Hepatocyte (in vitro differentiated cells): Measurements from ENCODE around the gene ATP5F1E. TPM values are rescaled to one million over a fixed set of nuclear protein-coding genes. Genes with fewer than 3 reads are reported as not detected.

Experiments
- DNase-seq: peaks from one replicate; pipeline ENCODE4 v3.0.0-alpha.2; 2016; ENCODE audit warnings: low spot score
- H2AFZ ChIP-seq: fragments of 200-600 bp; sonication (generic); 2 replicates; pipeline ENCODE4 v1.6.0; 2016; ENCODE audit warnings: antibody characterized with exemption, mild to moderate bottlenecking
- H3K27ac ChIP-seq: fragments of 200-600 bp; sonication (generic); 2 replicates; pipeline ENCODE4 v1.5.1; 2016; ENCODE audit warnings: mild to moderate bottlenecking
- H3K27me3 ChIP-seq: fragments of 200-600 bp; sonication (generic); 2 replicates; pipeline ENCODE4 v1.6.1; 2016
- H3K36me3 ChIP-seq: fragments of 200-600 bp; sonication (generic); replicated peaks from 2 replicates; pipeline ENCODE4 v1.5.1; 2016; ENCODE audit warnings: low read depth; ENCODE audit not compliant: insufficient read depth
- H3K4me1 ChIP-seq: fragments of 200-600 bp; sonication (generic); 2 replicates; pipeline ENCODE4 v1.5.1; 2016; ENCODE audit warnings: mild to moderate bottlenecking, moderate library complexity; ENCODE audit not compliant: insufficient read depth
- H3K4me2 ChIP-seq: fragments of 200-600 bp; sonication (generic); 2 replicates; pipeline ENCODE4 v1.6.0; 2016
- H3K4me3 ChIP-seq: fragments of 200-600 bp; sonication (generic); 2 replicates; pipeline ENCODE4 v1.5.1; 2016; ENCODE audit warnings: mild to moderate bottlenecking
- H3K79me2 ChIP-seq: fragments of 200-600 bp; sonication (generic); 2 replicates; pipeline ENCODE4 v1.6.0; 2017; ENCODE audit warnings: mild to moderate bottlenecking
- H3K9me2 ChIP-seq: fragments of 200-600 bp; sonication (generic); replicated peaks from 2 replicates; pipeline ENCODE4 v1.6.0; 2017; ENCODE audit warnings: mild to moderate bottlenecking; ENCODE audit not compliant: insufficient read depth
- H3K9me3 ChIP-seq: fragments of 200-600 bp; sonication (generic); 2 replicates; pipeline ENCODE4 v1.5.1; 2016; ENCODE audit warnings: low read depth, mild to moderate bottlenecking
- H4K20me1 ChIP-seq: fragments of 200-600 bp; sonication (generic); 2 replicates; pipeline ENCODE4 v1.6.0; 2016; ENCODE audit warnings: mild to moderate bottlenecking; ENCODE audit not compliant: insufficient read depth, poor library complexity, severe bottlenecking
- EZH2 ChIP-seq: fragments of 200-600 bp; sonication (generic); IDR thresholded peaks from 2 replicates; pipeline ENCODE4 v1.6.1; 2016; ENCODE audit warnings: antibody characterized with exemption, mild to moderate bottlenecking, borderline replicate concordance
- EZH2phosphoT487 ChIP-seq: fragments of 200-600 bp; sonication (generic); IDR thresholded peaks from one replicate; pipeline ENCODE4 v1.6.1; 2018; ENCODE audit warnings: antibody characterized with exemption, mild to moderate bottlenecking, low read depth, moderate library complexity; ENCODE audit not compliant: unreplicated experiment, severe bottlenecking
- WGBS: methylation state at CpG from one replicate; pipeline ENCODE4 v1.1.6; 2016; ENCODE audit warnings: low lambda C conversion rate; ENCODE audit errors: missing lambda C conversion rate; 5-methylcytosine and 5-hydroxymethylcytosine counted together
- polyA plus RNA-seq: library from polyadenylated mRNA; unstranded; fragments of >200 nt; fragmentation: Nextera tagmentation; extraction: Ambion mirVana; gene quantifications from 2 replicates; pipeline ENCODE4 v1.2.1, GENCODE V29; 2016
- total RNA-seq: library from RNA; depleted of rRNA; stranded (reverse); fragments of >200 nt; gene quantifications from 2 replicates; pipeline ENCODE4 v1.2.3, GENCODE V29; 2014
- TF ChIP-seq, protein P1 (sequence below): fragments of 200-600 bp; sonication (generic); IDR thresholded peaks from 2 replicates; pipeline ENCODE4 v1.5.1; 2016; ENCODE audit warnings: antibody characterized with exemption, mild to moderate bottlenecking; ENCODE audit not compliant: poor library complexity

ATP5F1E gene
- total and polyA plus RNA-seq, 2 experiments from 2014 or later = 32.9 to 227 TPM

DNA sequence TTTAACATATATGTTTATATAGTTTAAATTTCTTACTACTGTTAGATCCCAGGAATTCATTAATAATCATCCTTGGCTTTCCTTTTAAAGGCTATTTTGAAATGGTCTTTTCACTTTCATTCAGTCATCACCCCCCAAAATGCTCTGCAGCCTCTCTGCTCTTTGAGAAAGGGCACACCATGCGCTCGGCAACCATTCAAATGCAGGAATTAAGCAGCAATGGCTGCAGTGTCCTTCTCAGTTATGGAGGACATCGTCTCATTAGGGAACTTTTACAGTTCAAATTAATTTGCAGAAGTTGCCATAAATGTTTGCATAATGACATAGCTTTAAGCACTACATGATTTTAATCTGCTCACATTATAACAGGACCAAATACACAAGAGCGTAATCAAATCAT, 6.6 kb downstream of the ATP5F1E start:
- H3K27ac ChIP-seq = no peak overlapping the region
- no peak overlapping the region for H3K4me2 ChIP-seq
- DNase-seq = no peak
- TF ChIP-seq, protein P1, sequence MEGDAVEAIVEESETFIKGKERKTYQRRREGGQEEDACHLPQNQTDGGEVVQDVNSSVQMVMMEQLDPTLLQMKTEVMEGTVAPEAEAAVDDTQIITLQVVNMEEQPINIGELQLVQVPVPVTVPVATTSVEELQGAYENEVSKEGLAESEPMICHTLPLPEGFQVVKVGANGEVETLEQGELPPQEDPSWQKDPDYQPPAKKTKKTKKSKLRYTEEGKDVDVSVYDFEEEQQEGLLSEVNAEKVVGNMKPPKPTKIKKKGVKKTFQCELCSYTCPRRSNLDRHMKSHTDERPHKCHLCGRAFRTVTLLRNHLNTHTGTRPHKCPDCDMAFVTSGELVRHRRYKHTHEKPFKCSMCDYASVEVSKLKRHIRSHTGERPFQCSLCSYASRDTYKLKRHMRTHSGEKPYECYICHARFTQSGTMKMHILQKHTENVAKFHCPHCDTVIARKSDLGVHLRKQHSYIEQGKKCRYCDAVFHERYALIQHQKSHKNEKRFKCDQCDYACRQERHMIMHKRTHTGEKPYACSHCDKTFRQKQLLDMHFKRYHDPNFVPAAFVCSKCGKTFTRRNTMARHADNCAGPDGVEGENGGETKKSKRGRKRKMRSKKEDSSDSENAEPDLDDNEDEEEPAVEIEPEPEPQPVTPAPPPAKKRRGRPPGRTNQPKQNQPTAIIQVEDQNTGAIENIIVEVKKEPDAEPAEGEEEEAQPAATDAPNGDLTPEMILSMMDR = no peak
- no peak for TF ChIP-seq EZH2
- peaks cover 51% of the 10 kb centered on the region for H3K79me2 ChIP-seq
- no peak overlapping the region for H2AFZ ChIP-seq
- no peak overlapping the region for H3K4me3 ChIP-seq
- H3K36me3 ChIP-seq = peaks cover 3% of the 10 kb centered on the region
- H3K9me2 ChIP-seq = no peaks in the 10 kb centered on the region
- H3K9me3 ChIP-seq = no peaks in the 10 kb centered on the region
- H3K4me1 ChIP-seq = peaks cover 17% of the 10 kb centered on the region
- H4K20me1 ChIP-seq = peaks cover 20% of the 10 kb centered on the region
- 95% methylated on average over 4 of the region's 4 CpGs for WGBS
- H3K27me3 ChIP-seq = no peaks in the 10 kb centered on the region

DNA sequence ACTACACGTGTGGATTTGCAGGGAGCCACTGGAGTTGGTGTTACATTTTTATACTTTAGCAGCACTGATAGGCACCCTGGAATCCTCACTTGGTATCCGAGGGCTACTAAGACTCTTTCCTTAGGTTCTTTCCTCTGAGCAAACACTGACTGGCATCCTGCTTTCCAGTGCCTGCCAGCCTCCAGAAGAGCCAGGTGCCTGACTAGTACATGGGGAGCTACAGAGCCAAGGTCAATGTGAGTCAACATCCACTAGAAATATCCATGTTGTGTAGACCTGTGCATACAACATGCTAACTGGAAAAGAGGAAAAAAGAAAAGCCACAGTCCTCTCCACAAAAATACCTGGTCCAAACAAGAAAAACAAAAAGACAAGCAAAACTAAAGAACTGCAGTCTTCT, 7.0 kb downstream of the ATP5F1E start:
- Histone ChIP-seq H3K4me2 (no peak overlapping the region), H2AFZ (no peak overlapping the region), H4K20me1 (peaks cover 20% of the 10 kb centered on the region), H3K36me3 (peaks cover 3% of the 10 kb centered on the region), H3K27me3 (no peaks in the 10 kb centered on the region), H3K79me2 (peaks cover 46% of the 10 kb centered on the region), H3K9me2 (no peaks in the 10 kb centered on the region), H3K9me3 (no peaks in the 10 kb centered on the region), H3K4me1 (peaks cover 13% of the 10 kb centered on the region), H3K4me3 (no peak overlapping the region), H3K27ac (no peak overlapping the region)
- 85% methylated on average over 2 of the region's 2 CpGs for WGBS
- DNase-seq = no peak
- TF ChIP-seq EZH2phosphoT487 = no peak
- TF ChIP-seq, protein P1 = no peak
- TF ChIP-seq EZH2 = no peak

DNA sequence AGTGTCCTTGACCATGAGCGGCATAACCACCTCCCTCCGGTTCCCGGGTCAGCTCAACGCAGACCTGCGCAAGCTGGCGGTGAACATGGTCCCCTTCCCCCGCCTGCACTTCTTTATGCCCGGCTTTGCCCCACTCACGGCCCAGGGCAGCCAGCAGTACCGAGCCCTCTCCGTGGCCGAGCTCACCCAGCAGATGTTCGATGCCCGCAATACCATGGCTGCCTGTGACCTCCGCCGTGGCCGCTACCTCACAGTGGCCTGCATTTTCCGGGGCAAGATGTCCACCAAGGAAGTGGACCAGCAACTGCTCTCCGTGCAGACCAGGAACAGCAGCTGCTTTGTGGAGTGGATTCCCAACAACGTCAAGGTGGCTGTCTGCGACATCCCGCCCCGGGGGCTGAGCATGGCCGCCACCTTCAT, 8.0 kb downstream of the ATP5F1E start:
- H3K27ac ChIP-seq = no peak overlapping the region
- no peaks in the 10 kb centered on the region for H3K9me2 ChIP-seq
- no peak overlapping the region for H2AFZ ChIP-seq
- no peak overlapping the region for H3K4me2 ChIP-seq
- no peaks in the 10 kb centered on the region for H3K9me3 ChIP-seq
- H4K20me1 ChIP-seq = peaks cover 20% of the 10 kb centered on the region
- H3K4me1 ChIP-seq = peaks cover 4% of the 10 kb centered on the region
- no peaks in the 10 kb centered on the region for H3K27me3 ChIP-seq
- no peak for DNase-seq
- TF ChIP-seq, protein P1 = no peak
- TF ChIP-seq EZH2phosphoT487 = no peak
- TF ChIP-seq EZH2 = no peak
- H3K4me3 ChIP-seq = no peak overlapping the region
- 98% methylated on average over 24 of the region's 24 CpGs for WGBS
- H3K36me3 ChIP-seq = peaks cover 3% of the 10 kb centered on the region
- H3K79me2 ChIP-seq = peaks cover 37% of the 10 kb centered on the region

DNA sequence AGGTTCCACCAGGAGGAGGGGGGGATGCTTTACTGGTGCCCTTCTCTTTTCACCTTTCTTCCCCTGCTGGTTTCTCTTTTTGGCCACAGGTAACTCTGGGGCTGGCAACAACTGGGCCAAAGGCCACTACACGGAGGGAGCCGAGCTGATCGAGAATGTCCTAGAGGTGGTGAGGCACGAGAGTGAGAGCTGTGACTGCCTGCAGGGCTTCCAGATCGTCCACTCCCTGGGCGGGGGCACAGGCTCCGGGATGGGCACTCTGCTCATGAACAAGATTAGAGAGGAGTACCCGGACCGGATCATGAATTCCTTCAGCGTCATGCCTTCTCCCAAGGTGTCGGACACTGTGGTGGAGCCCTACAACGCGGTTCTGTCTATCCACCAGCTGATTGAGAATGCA, 8.5 kb downstream of the ATP5F1E start:
- H3K79me2 ChIP-seq = peaks cover 33% of the 10 kb centered on the region
- peaks cover 3% of the 10 kb centered on the region for H3K36me3 ChIP-seq
- H4K20me1 ChIP-seq = peaks cover 19% of the 10 kb centered on the region
- peaks cover 4% of the 10 kb centered on the region for H3K4me1 ChIP-seq
- H3K27ac ChIP-seq = no peak overlapping the region
- H3K9me3 ChIP-seq = no peaks in the 10 kb centered on the region
- no peak overlapping the region for H3K4me3 ChIP-seq
- DNase-seq = no peak
- H3K9me2 ChIP-seq = no peaks in the 10 kb centered on the region
- no peak overlapping the region for H2AFZ ChIP-seq
- H3K4me2 ChIP-seq = no peak overlapping the region
- H3K27me3 ChIP-seq = no peaks in the 10 kb centered on the region
- TF ChIP-seq, protein P1 = no peak
- no peak for TF ChIP-seq EZH2phosphoT487
- TF ChIP-seq EZH2 = no peak
- WGBS = over 99% methylated on average over 13 of the region's 13 CpGs
